Measurements from ENCODE around the gene KRABD2.
"Not testable (repeated sequence)": the region's sequence is repeated elsewhere in the genome, so short reads cannot be mapped to it uniquely, and the experiment has no call there.

KRABD2 gene

DNA sequence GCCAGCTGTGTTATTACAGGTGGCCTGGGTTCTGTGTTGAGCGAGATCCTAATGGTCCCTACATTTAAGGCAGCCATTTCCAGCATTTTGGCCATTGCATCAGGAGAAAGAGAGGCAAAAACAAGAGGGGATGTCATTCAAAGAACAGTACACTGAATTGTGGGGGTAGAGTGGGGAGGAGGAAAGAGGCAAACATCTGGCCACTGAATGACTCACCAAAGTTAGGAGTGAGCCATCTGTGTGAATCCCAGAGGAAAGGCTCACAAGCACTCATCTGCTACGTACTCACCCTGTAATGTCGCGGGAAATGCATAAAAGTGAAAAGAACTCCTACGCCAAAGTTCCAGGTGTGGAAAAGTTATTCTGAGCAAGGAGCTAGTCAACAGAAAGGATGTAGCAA, 16.7 kb downstream of the KRABD2 start:
- H3K36me3 ChIP-seq, result no peaks in the 10 kb centered on the region
- TF ChIP-seq, protein P1, sequence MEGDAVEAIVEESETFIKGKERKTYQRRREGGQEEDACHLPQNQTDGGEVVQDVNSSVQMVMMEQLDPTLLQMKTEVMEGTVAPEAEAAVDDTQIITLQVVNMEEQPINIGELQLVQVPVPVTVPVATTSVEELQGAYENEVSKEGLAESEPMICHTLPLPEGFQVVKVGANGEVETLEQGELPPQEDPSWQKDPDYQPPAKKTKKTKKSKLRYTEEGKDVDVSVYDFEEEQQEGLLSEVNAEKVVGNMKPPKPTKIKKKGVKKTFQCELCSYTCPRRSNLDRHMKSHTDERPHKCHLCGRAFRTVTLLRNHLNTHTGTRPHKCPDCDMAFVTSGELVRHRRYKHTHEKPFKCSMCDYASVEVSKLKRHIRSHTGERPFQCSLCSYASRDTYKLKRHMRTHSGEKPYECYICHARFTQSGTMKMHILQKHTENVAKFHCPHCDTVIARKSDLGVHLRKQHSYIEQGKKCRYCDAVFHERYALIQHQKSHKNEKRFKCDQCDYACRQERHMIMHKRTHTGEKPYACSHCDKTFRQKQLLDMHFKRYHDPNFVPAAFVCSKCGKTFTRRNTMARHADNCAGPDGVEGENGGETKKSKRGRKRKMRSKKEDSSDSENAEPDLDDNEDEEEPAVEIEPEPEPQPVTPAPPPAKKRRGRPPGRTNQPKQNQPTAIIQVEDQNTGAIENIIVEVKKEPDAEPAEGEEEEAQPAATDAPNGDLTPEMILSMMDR (IDR thresholded peaks at IDR 0.05), result no peak
- no peak for TF ChIP-seq POLR2A (IDR thresholded peaks at IDR 0.05)
- no peak overlapping the region for H3K4me3 ChIP-seq
- no peaks in the 10 kb centered on the region for H3K9me3 ChIP-seq
- peak overlapping the region in 2 of 4 donors; percentile 0 to 19 for H3K27ac ChIP-seq
- peaks cover 0 to 4% (median 0%) of the 10 kb centered on the region in 4 donors for H3K4me1 ChIP-seq
- no peak for DNase-seq
- H3K27me3 ChIP-seq, result no peaks in the 10 kb centered on the region

- Histone ChIP-seq H3K4me1 (peaks cover 0 to 4% (median 0%) of the 10 kb centered on the region in 4 donors), H3K27me3 (no peaks in the 10 kb centered on the region), H3K4me3 (no peak overlapping the region), H3K27ac (no peak overlapping the region), H3K36me3 (no peaks in the 10 kb centered on the region), H3K9me3 (no peaks in the 10 kb centered on the region)
- TF ChIP-seq POLR2A (IDR thresholded peaks at IDR 0.05), result no peak
- TF ChIP-seq, protein P1 (IDR thresholded peaks at IDR 0.05), result no peak
- no peak for DNase-seq
These were observed 18.6 kb downstream of the KRABD2 start for GRCh38 chr17:8357910-8358309.

DNA sequence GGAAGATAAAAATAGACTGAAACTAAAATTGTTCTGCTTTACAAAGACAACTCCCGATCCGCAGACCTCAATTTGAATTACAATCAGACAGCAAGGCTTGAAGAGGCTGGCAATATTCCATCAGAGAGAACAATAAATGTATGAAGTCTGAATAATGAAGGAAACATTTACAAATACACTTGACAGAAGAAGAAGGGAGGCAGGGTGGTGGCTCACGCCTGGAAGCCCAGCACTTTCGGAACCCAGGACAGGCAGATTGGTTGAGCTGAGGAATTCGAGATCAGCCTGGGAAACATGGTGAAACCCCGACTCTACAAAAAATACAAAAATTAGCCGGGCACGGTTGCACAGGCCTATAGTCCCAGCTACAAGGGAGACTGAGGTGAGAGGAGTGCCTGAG, 22.3 kb downstream of the KRABD2 start:
- no peaks in the 10 kb centered on the region for H3K36me3 ChIP-seq
- H3K4me1 ChIP-seq, result peaks cover 0 to under 1% (median 0%) of the 10 kb centered on the region in 4 donors

DNA sequence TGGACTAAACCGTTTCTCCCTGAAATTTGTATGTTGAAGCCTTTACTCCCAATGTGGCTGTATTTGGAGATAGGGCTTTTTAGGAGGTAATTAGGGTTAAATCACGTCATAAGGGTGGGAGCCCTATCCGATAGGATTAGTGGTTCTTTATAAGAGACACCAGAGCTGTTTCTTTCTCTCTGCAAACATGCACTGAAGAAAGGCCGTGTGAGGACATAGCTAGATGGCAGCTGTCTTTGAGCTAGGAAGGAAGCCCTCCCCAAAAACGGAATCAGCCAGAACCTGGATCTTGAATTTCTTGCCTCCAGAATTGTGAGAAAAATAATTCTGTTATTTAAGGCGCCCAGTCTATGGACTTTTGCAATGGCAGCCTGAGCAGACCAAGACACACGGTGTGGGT, 22.8 kb downstream of the KRABD2 start:
- no peak for TF ChIP-seq POLR2A (IDR thresholded peaks at IDR 0.05)
- TF ChIP-seq, protein P1 (IDR thresholded peaks at IDR 0.05), result no peak
- Histone ChIP-seq H3K36me3 (no peaks in the 10 kb centered on the region), H3K4me3 (no peak overlapping the region)

More for the DNA sequence above, 22.3 kb downstream of the KRABD2 start:
- no peak overlapping the region for H3K27ac ChIP-seq
- H3K27me3 ChIP-seq, result no peaks in the 10 kb centered on the region
- H3K9me3 ChIP-seq, result no peaks in the 10 kb centered on the region
- TF ChIP-seq, protein P1 (IDR thresholded peaks at IDR 0.05), result no peak
- TF ChIP-seq POLR2A (IDR thresholded peaks at IDR 0.05), result no peak
- DNase-seq, result no peak
- H3K4me3 ChIP-seq, result no peak overlapping the region

DNA sequence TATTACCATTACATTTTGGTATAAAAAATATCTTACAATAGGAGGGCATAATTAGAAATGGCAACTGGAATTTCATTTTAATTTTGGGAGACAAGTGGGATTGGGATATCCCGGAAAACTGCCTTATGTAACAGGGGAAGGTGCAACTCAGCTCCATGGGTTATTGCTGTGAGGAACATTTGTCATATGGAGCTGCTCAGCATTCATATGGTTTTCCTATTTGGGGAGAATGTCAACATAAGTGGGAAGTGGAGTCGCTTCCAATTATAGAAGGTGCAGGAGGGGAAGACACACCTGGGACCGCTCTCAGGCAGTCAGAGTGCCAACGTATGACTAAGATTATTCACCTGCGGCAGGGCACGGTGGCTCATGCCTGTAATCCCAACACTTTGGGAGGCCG, 26.2 kb downstream of the KRABD2 start:
- Histone ChIP-seq H3K27ac (no peak overlapping the region), H3K27me3 (no peaks in the 10 kb centered on the region), H3K4me1 (no peaks in the 10 kb centered on the region), H3K4me3 (no peak overlapping the region), H3K9me3 (no peaks in the 10 kb centered on the region), H3K36me3 (no peaks in the 10 kb centered on the region)
- TF ChIP-seq, protein P1 (IDR thresholded peaks at IDR 0.05), result no peak
- no peak for TF ChIP-seq POLR2A (IDR thresholded peaks at IDR 0.05)
- DNase-seq, result no peak

More for the DNA sequence above, 22.8 kb downstream of the KRABD2 start:
- Histone ChIP-seq H3K9me3 (no peaks in the 10 kb centered on the region), H3K27me3 (no peaks in the 10 kb centered on the region), H3K27ac (no peak overlapping the region), H3K4me1 (no peaks in the 10 kb centered on the region)
- no peak for DNase-seq

DNA sequence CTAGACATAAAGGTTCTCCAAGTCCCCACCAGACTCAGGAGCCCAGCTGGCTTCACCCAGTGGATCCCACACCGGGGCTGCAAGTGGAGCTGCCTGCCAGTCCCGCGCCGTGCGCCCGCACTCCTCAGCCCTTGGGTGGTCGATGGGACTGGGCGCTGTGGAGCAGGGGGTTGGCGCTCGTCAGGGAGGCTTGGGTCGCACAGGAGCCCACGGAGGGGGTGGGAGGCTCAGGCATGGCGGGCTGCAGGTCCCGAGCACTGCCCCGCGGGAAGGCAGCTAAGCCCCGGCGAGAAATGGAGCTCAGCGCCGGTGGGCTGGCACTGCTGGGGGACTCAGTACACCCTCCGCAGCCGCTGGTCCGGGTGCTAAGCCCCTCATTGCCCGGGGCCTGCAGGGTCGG, 29.5 kb downstream of the KRABD2 start:
- not testable (repeated sequence) for H3K9me3 ChIP-seq, H3K36me3 ChIP-seq, DNase-seq, H3K27me3 ChIP-seq, H3K4me1 ChIP-seq, H3K4me3 ChIP-seq, H3K27ac ChIP-seq

Measured in Peyer's patch (tissue), 4 donors.